ENCODE data around the gene ATP8A2. TPM values are rescaled to one million over a fixed set of nuclear protein-coding genes. Genes with fewer than 3 reads are reported as not detected.

Gene ATP8A2
- total RNA-seq, 1 donor from 2014 or later = 1.3 TPM

DNA sequence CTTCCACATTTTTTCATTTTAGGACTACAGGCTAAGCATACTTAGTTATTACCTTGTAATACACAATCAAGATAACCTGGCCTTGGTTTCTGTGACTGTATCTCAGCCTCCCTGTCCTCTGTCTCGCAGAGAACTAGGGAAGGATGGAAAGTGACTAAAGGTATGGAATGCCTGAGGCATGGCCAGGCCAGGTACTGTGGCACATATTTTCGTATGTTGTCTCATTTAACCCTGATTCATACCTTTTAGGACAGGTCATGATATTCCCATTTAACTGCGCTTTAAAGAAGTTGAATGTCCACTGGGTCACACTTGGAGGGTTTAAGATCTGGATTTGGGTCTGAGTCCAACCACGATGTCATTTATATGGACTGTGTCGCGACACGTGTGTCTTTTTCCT lies 357.4 kb downstream of the ATP8A2 start:
- no peak for DNase-seq (ENCODE audit: low read depth)
- Histone ChIP-seq H3K27ac (ENCODE audit: low read depth, low read length) (no peak overlapping the region), H3K27me3 (ENCODE audit: insufficient read depth, low read length) (no peaks in the 10 kb centered on the region), H3K9ac (ENCODE audit: low read length) (no peak overlapping the region), H3K4me1 (ENCODE audit: insufficient read depth, low read length) (peaks cover 29% of the 10 kb centered on the region), H2AFZ (ENCODE audit: low read depth, low read length) (no peak overlapping the region), H3K9me3 (ENCODE audit: insufficient read depth, low read depth, low read length) (no peaks in the 10 kb centered on the region), H3K79me2 (ENCODE audit: insufficient read depth, low read length) (no peaks in the 10 kb centered on the region), H3K4me2 (ENCODE audit: low read length) (no peak overlapping the region), H4K20me1 (ENCODE audit: insufficient read depth, low read length) (no peaks in the 10 kb centered on the region), H3K4me3 (ENCODE audit: insufficient read depth, low read depth, low read length) (no peak overlapping the region), H3K36me3 (ENCODE audit: insufficient read depth, low read length) (no peaks in the 10 kb centered on the region)
- Mint-ChIP-seq H3K4me3 (ENCODE audit: unreplicated experiment) (no peak overlapping the region), H3K27me3 (ENCODE audit: low read depth, unreplicated experiment) (peaks cover 9% of the 10 kb centered on the region), H3K4me1 (ENCODE audit: low read depth, unreplicated experiment) (peaks cover 28% of the 10 kb centered on the region), H3K9me3 (ENCODE audit: unreplicated experiment) (no peaks in the 10 kb centered on the region), H3K27ac (ENCODE audit: unreplicated experiment) (no peak overlapping the region), H3K36me3 (ENCODE audit: low read depth, unreplicated experiment) (no peaks in the 10 kb centered on the region)
- no peak for FAIRE-seq
- TF ChIP-seq, protein P1, sequence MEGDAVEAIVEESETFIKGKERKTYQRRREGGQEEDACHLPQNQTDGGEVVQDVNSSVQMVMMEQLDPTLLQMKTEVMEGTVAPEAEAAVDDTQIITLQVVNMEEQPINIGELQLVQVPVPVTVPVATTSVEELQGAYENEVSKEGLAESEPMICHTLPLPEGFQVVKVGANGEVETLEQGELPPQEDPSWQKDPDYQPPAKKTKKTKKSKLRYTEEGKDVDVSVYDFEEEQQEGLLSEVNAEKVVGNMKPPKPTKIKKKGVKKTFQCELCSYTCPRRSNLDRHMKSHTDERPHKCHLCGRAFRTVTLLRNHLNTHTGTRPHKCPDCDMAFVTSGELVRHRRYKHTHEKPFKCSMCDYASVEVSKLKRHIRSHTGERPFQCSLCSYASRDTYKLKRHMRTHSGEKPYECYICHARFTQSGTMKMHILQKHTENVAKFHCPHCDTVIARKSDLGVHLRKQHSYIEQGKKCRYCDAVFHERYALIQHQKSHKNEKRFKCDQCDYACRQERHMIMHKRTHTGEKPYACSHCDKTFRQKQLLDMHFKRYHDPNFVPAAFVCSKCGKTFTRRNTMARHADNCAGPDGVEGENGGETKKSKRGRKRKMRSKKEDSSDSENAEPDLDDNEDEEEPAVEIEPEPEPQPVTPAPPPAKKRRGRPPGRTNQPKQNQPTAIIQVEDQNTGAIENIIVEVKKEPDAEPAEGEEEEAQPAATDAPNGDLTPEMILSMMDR (IDR thresholded peaks at IDR 0.05; ENCODE audit: insufficient read depth, low read depth, low read length) = no peak

DNA sequence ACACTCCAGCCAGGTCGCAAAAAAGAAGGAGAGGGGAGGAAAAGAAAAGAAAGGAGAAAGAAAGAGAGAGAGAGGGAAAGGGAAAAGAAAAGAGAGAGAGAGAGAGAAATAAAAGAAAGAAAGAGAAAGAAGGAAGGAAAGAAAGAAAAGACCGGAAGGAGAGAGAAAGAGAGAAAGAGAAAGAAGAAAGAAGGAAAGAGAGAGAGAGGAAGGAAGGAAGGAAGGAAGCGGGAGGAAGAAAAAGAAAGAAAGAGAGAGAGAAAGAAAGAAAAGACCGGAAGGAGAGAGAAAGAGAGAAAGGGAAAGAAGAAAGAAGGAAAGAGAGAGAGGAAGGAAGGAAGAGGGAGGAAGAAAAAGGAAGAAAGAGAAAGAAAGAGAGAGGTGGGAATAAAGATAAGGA lies 359.3 kb downstream of the ATP8A2 start:
- Histone ChIP-seq H3K9me3 (ENCODE audit: insufficient read depth, low read depth, low read length) (no peaks in the 10 kb centered on the region), H3K9ac (ENCODE audit: low read length) (no peak overlapping the region), H2AFZ (ENCODE audit: low read depth, low read length) (no peak overlapping the region), H3K27ac (ENCODE audit: low read depth, low read length) (no peak overlapping the region), H3K4me3 (ENCODE audit: insufficient read depth, low read depth, low read length) (no peak overlapping the region), H4K20me1 (ENCODE audit: insufficient read depth, low read length) (no peaks in the 10 kb centered on the region), H3K27me3 (ENCODE audit: insufficient read depth, low read length) (no peaks in the 10 kb centered on the region), H3K4me1 (ENCODE audit: insufficient read depth, low read length) (peaks cover 31% of the 10 kb centered on the region), H3K4me2 (ENCODE audit: low read length) (no peak overlapping the region), H3K79me2 (ENCODE audit: insufficient read depth, low read length) (no peaks in the 10 kb centered on the region), H3K36me3 (ENCODE audit: insufficient read depth, low read length) (no peaks in the 10 kb centered on the region)
- DNase-seq (ENCODE audit: low read depth) (no peak), FAIRE-seq (no peak)
- TF ChIP-seq, protein P1 (IDR thresholded peaks at IDR 0.05; ENCODE audit: insufficient read depth, low read depth, low read length) = no peak
- TF ChIP-seq EZH2 (IDR thresholded peaks at IDR 0.05; ENCODE audit: insufficient read depth, low read length) = no peak
- Mint-ChIP-seq H3K4me3 (ENCODE audit: unreplicated experiment) (no peak overlapping the region), H3K36me3 (ENCODE audit: low read depth, unreplicated experiment) (no peaks in the 10 kb centered on the region), H3K27me3 (ENCODE audit: low read depth, unreplicated experiment) (peaks cover 6% of the 10 kb centered on the region), H3K4me1 (ENCODE audit: low read depth, unreplicated experiment) (peaks cover 29% of the 10 kb centered on the region), H3K27ac (ENCODE audit: unreplicated experiment) (peak overlapping the region; percentile 80), H3K9me3 (ENCODE audit: unreplicated experiment) (no peaks in the 10 kb centered on the region)

DNA sequence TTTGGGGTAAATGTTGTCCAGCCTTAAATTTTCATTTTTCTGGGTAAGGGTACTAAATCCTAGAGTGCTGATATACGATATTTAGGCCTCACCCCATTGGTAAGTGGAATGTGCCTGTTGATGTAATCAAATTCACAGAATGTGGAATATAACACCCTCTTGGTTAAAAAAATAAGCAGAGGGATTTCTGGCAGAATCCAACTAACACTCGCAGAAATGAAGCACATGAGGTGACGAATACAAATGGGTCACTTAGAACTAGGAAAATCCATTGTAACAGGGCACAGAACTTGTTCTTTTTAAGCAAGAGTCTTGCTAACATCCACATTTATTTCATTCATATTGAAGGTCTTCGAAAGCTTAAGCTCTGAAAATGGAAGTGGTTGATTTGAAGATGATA lies 359.8 kb downstream of the ATP8A2 start:
- Mint-ChIP-seq H3K27me3 (ENCODE audit: low read depth, unreplicated experiment) (peaks cover 6% of the 10 kb centered on the region), H3K27ac (ENCODE audit: unreplicated experiment) (peak overlapping the region; percentile 80), H3K36me3 (ENCODE audit: low read depth, unreplicated experiment) (no peaks in the 10 kb centered on the region), H3K9me3 (ENCODE audit: unreplicated experiment) (no peaks in the 10 kb centered on the region), H3K4me3 (ENCODE audit: unreplicated experiment) (no peak overlapping the region), H3K4me1 (ENCODE audit: low read depth, unreplicated experiment) (peaks cover 29% of the 10 kb centered on the region)
- DNase-seq (ENCODE audit: low read depth) (no peak), FAIRE-seq (no peak)
- peaks cover 31% of the 10 kb centered on the region for H3K4me1 ChIP-seq (ENCODE audit: insufficient read depth, low read length)
- H3K36me3 ChIP-seq (ENCODE audit: insufficient read depth, low read length) = no peaks in the 10 kb centered on the region
- H3K27ac ChIP-seq (ENCODE audit: low read depth, low read length) = peak overlapping the region; percentile 93
- H3K4me3 ChIP-seq (ENCODE audit: insufficient read depth, low read depth, low read length) = no peak overlapping the region
- TF ChIP-seq, protein P1 (IDR thresholded peaks at IDR 0.05; ENCODE audit: insufficient read depth, low read depth, low read length) = no peak
- TF ChIP-seq EZH2 (IDR thresholded peaks at IDR 0.05; ENCODE audit: insufficient read depth, low read length) = no peak
- H4K20me1 ChIP-seq (ENCODE audit: insufficient read depth, low read length) = no peaks in the 10 kb centered on the region
- H3K79me2 ChIP-seq (ENCODE audit: insufficient read depth, low read length) = no peaks in the 10 kb centered on the region
- H2AFZ ChIP-seq (ENCODE audit: low read depth, low read length) = no peak overlapping the region
- no peaks in the 10 kb centered on the region for H3K27me3 ChIP-seq (ENCODE audit: insufficient read depth, low read length)
- H3K9me3 ChIP-seq (ENCODE audit: insufficient read depth, low read depth, low read length) = no peaks in the 10 kb centered on the region
- peak overlapping the region; percentile 69 for H3K4me2 ChIP-seq (ENCODE audit: low read length)
- peak overlapping the region; percentile 70 for H3K9ac ChIP-seq (ENCODE audit: low read length)

All from astrocyte (in vitro differentiated cells and primary cell).